M059J (cell line): Measurements from ENCODE around the gene UFD1. TPM values are rescaled to one million over a fixed set of nuclear protein-coding genes. Genes with fewer than 3 reads are reported as not detected.

ENCODE experiments used
- DNase-seq: peaks from one replicate; pipeline ENCODE4 v3.0.0-alpha.2; 2012; ENCODE audit warnings: low read depth
- total RNA-seq: library from RNA; depleted of rRNA; stranded (reverse); fragments of >200 nt; shearing (Covaris generic); gene quantifications from 2 replicates; pipeline ENCODE4 v1.2.3, GENCODE V29; 2014

Gene UFD1
- total RNA-seq, 1 experiment from 2014 or later: 71.4 TPM

DNA sequence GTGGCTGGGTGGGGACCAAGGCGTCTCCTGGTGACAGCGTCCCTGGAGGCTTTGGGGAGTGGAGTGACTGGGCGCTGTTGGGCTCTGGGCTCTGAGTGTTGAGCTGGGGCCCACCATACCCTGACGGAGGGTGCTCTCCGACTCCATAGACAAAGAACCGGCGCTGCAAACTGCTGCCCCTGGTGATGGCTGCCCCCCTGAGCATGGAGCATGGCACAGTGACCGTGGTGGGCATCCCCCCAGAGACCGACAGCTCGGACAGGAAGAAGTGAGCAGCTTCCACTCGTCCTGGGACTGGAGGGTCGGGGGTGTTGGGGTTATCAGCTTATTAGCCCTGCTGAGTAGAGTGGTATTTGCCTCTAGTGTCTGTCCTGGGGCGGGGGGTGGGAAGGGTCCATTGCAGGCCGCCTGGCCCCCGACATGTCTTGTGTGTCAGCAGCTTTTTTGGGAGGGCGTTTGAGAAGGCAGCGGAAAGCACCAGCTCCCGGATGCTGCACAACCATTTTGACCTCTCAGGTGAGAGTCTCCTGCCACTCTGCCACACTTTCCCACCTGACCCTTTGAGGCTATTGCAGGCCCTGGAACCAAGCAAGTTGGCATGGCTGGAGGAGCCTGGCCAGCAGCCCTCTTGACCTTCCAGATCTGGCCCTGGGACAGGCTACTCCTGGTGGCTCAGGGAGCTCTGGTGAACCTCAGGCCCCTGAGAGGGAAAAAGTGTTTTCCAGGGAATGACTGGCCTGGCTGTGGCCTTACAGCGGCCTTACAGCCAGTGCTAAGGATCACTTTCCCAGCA is 37.6 kb upstream of the UFD1 start:
- DNase-seq: no peak

DNA sequence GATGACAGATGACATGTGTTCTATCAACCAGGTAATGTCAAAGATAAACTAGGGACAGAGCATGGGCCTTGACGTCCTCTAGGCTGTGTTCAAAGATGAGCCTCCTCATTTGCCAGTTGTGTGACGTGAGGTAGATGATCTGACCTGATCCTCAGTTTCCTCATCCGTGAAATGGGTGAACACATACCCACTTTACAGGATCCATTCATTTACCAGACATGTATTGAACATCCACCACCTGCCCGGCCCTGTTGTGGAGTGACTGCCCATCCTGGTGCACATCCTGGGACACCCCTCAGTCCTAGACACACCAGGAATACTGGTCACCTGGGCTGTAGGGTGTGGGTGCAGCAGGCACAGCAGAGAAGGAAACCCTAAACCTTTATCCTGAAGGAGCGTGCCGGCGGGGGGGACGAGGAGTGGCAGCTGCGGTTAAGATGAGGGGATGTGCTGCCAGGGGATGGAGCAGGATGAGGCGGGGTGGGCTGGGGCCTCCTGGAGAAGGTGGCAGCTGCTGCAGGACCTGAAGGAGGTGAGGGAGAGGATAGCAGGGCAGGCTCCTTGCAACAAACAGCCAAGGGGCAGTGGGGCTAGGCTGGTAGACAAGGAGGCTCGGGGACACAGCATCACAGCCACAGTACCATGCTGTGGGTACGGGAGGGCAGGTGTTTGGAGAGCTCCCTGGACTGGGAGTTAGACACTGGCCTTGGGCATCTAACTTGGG is 36.8 kb upstream of the UFD1 start:
- DNase-seq: no peak

DNA sequence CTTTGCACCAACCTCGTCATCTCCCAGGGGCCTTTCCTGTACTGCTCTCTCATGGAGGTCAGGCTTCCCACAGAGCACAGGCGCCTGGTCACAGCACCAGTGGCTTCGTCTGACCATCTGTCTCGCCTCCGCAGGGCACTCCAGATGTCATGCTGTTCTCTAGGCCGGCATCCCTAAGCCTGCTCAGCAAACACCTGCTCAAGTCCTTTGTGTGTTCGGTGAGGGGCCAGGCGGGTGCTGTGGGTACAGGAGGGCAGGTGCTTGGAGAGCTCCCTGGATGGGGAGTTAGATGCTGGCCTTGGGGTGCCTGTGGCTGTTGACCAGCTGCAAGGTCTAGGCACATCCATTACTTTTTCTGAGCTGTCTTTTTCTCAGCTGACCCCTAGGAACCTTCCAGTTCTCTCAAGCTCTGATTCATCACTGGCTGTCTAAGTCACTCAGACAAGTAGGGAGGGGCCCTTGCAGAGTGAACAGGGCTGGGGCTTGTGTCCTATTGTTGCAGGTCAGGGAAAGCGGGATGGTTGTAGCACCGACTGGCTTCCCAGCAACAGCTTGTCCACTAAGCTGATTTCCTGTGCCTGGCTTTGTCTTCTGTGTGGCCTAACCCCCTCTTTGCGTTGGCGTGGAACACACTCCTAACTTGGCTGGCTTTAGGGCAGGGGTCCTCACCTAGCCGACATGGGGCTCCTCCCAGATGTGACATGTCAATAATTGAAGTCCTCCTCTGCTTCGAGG is 36.0 kb upstream of the UFD1 start:
- DNase-seq: no peak

DNA sequence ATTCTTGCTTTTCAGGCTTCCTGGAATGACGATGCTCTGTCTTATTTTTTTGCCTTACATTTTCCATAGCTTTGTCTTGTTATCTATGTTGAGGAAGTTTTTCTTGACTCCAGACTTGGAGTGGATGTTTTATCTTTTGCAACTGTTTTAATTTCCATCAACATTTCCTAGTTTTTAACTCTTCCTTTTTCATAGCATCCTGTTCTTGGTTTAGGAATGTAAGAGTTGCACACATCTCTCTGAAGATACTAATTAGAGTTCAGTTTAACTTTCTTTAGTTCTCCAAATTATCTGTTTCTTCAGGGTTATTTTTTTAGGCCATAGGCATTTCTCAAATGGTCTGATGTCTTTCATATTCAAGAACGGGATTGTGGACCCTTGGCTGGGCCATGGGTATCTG is 34.8 kb upstream of the UFD1 start:
- no peak for DNase-seq

DNA sequence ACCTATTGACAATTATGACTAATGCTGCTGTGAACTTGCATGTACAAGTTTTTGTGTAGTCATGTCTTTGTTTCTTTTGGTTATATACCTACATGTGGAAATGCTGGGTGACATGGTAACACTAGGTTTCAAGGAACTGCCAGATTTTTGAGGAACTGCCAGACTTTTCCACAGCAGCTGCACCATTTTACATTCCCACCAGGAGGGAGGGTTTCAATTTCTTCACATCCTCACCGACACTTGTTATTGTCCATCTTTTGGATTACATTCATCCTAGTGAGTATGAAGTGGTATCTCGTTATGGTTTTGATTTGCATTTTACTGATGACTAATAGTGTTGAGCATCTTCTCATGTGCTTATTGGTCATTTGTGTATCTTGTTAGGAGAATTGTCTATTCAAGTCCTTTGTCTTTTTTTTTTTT is 31.9 kb upstream of the UFD1 start:
- DNase-seq: no peak

DNA sequence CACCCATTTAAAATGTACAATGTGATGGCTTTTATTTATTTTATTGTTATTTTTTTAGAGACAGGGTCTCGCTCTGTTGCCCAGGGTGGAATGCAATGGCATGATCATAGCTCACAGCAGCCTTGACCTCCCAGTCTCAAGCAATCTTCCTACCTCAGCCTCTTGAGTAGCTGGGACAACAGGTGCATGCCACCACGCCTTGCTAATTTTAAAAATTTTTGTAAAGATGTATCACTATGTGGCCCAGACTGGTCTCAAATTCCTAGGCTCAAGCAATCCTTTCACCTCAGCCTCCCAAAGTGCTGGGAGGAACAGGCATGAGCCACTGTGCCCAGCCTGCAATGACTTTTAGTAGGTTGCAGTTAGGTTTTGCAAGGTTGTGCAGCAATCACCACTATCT is 30.9 kb upstream of the UFD1 start:
- DNase-seq: no peak

DNA sequence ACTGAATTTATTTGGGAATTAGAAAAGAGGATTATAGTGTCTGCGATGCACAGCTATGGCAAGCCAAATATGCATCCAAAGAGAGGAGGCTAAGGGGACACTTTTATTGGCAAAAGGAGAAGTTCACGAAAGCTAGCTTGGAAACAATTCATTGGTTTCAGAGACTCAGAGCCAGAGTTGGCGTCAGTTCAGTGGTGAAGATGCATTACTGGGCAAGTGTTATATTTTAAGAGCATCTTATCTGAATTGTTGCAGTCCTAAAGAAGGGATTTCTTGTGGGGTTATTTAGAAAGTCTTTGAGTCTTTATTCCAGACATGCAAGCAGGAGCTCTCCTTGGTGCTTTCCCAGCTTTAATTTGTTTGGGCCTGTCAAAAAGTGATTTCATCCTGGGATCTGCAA is 30.2 kb upstream of the UFD1 start:
- DNase-seq: no peak

DNA sequence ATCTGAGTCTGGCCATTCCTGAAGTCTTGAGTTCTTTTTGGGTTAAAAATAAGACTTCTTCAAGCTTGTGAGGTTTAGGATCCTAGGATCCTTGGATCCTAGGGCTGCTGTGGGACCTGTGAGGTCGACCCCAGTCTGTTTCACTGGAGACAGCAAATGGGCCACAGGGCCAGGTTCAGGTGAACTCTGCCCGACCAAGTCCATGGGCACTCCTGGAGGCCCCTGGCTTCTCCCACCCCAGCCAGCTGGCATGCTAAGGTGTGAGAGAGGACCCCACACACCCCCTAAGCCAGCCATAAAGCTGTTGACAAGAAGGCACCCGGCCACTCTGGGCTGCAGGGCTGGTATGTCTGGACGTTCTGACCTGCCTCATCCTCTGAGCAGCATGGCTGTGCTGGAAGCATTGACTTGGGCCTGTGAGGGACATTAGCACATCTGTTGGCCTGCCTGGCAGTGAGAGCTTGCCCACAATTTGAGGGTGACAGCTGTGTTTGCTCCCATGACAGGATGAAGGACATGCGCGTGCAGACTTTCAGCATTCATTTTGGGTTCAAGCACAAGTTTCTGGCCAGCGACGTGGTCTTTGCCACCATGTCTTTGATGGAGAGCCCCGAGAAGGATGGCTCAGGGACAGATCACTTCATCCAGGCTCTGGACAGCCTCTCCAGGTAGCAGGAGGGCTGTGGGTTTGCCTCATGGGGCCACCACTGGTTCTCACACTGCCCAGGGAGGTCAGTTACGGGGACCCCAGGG is 29.2 kb upstream of the UFD1 start:
- no peak for DNase-seq

DNA sequence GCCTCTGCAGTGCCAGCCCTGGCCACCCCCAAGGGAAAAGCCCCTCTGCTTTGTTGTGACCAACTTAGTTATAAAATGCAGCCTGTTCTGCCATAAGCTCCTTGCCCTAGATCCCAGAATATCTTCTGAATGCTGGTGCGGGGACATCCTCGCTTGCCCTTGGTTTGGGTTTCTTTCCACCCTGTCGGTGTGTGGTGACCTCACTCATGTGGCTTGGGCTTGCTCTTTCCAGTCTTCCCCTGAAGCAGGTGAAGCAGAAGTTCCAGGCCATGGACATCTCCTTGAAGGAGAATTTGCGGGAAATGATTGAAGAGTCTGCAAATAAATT is 28.5 kb upstream of the UFD1 start:
- no peak for DNase-seq

DNA sequence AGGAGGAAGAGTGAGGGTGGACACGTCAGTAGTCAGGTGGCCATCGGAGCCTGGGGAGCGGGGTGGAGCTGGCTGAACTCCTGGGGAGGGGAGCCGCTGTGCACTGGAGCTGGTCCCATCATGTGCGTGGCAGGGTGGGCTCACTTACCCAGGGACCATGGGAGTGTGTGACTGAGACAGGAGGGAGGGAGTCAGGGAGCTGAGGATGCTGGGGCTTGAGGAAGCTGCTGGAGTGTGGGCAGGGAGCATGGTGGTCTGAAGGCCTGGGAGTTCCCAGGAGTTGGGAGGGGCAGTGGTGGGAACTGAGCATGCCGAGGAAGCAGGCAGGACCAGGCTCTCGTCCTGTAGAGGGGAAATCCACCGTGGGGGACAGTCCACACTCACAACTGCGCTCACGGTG is 27.2 kb upstream of the UFD1 start:
- DNase-seq: no peak

DNA sequence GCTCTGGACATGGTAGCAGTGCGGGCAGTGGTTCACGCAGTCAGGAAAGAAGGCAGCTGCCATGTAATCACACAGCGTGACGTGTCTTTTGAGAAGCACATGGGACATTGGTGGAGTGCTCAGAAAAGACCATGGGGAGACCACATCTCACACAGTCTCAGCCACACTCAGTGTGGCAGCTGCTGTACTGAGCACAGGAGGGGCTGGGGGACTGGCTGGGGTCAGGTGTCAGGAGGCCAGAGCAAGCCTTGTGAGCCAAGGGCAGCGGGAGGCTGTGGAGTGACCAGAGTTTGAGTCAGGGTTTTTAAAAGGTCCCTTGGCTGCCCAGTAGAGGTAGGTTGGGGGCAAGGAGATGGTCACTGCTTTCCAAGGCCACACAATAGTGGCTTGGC is 26.7 kb upstream of the UFD1 start:
- DNase-seq: no peak

DNA sequence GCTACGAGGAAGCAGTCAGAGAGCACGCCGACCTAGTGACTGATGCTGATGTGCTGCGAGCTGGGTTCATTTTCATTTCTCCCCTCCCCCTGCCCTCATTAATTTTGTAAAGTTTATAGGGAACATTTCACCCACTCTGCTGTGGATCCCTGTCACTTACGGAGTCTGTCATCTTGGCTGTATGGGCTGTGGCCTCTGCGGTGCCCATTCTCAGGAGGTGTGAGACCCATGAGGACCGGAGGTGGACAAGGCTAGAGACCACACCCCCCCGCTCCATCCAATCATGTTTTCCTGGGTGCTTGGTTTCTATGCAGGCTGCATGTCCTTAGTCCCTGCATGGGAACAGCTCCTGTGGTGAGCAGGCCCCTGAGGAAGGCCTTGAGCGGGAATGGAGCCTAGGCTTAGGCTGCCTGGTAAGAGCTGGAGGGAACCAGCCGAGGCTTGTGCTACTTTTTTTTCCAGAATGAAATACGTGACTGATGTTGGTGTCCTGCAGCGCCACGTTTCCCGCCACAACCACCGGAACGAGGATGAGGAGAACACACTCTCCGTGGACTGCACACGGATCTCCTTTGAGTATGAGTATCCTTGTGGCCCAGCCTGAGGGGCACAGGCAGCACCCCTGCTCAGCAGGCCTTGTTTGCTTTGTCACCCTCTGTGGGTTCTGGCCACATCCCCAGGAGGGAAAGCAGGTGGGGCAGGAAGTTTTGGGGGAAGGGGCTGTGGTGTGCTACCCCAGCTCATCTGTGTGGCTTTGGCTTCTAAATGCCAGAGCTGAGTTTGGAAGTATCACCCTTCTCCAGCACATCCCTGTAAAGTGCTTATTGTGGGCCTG is 26.1 kb upstream of the UFD1 start:
- DNase-seq: no peak

DNA sequence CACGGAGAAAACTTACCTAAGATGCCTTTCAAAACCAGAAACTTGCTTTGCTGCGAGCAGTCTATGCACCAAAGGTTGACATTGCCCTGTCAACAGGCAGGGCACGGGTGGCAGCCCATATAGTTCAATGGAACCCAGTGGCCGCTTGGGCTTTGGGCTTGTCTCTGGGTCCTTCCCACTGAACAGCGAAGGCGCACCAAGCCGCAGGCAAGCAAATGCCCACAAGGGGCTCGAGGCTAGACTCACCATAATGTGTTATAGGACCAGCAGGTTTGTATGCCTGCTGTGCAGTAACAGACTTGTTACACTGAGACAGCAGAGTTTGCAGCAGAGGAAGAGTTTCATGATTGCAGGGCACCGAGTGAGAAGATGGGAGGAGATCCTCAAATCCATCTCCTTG is 24.9 kb upstream of the UFD1 start:
- DNase-seq: no peak

DNA sequence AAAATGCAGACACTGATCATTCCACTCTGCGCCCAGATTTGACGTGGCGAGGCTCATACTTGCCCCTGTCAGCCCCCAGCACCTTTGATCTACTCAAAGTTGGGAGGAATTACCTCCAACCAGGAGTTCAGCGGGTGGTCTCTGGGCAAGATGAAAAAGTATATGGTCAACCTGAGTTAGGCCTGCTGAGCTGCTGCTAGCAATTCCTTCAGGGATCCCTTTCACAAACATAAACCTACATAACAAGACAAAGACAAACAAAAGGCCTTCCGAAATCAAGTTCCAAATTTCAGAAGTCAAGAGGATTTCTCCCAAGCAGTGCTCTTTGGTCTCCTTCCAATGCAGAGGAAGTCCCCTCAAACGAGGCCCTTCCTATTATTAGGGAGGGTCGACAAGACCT is 24.4 kb upstream of the UFD1 start:
- no peak for DNase-seq

DNA sequence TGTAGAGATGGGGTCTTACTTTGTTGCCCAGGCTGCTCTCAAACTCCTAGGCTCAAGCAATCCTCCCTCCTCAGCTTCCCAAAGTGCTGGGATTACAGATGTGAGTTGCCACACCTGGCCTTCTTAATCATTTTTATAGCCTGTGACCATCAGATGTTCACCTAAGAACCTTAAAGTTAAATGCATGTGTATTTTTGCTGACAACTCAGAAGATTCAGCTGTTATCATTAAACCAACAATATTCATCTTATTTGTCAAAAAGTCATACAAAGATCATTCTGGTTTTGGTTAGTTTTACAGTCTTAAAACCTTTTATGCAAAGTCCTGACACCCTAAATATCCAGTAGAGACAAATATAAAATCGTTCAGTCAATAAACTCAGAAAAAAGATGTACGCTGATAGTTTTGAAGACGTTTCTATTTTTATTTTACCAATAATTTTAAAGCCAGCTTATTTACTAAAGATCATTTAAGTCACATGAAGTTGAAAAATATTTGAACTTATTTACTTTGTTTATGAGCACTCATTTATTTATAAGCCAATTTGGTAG is 23.0 kb upstream of the UFD1 start:
- no peak for DNase-seq

DNA sequence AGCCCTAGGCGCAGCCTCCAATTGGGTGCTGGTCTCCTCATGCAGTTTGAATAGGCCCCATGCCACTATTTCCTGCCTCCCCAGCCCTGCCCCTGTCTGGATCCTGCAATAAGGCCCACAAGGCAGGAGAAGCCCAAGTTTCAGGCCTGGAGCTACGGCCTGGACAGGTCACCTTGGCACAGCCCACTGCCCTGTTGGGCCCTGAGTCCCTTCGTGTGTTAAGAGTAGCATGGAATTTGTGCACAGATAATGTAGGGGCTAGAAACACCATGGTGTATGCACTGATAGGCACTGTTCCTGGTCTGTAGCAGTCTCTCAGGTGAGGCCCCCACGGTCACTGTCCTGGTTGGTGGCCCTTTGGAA is 20.9 kb upstream of the UFD1 start:
- no peak for DNase-seq

DNA sequence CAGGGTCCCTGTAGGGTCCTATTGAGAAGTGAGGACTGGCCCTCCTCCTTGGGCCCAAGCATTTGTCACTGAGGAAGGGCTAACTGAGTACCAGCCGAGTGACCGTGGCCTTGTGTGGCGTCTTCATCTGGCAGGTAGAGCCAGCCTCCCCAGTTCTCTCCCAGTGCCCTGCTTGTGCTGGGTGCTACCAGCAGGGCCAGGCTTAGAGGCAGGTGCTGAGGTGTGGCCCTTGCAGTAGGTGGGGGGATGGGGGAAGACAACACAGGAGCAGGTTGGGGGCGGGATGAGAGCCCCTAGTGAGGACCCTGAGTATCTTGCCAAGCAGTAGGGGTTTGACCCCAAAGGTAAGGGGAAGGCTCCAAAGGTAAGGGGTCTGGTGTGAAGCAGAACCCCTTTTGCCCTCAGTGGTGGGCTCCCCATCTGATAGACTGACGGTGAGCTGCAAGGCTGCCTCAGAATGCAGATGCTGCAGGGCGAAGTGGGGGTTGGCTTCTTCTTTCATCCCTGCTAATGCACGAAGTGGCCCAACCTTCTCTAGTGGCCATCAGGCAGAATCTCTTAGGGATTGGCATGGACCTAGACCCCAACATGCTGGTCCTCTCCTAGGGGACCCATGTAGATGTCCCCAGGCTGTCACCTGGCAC is 20.4 kb upstream of the UFD1 start:
- no peak for DNase-seq

DNA sequence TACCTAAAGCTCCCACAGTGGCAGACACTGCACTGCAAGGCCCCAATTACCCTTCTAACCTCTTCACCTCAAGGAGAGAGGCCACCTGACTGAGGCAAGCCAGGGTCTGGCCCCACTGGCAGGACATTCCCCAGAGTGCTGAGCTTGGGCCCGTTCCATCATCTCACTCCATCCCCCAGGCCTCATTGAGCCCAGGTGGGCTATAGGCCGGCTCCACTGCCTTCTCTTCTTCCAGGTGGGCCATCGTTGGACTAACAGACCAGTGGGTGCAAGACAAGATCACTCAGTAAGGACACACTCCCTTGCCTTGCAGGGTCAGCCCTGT is 19.8 kb upstream of the UFD1 start:
- no peak for DNase-seq

DNA sequence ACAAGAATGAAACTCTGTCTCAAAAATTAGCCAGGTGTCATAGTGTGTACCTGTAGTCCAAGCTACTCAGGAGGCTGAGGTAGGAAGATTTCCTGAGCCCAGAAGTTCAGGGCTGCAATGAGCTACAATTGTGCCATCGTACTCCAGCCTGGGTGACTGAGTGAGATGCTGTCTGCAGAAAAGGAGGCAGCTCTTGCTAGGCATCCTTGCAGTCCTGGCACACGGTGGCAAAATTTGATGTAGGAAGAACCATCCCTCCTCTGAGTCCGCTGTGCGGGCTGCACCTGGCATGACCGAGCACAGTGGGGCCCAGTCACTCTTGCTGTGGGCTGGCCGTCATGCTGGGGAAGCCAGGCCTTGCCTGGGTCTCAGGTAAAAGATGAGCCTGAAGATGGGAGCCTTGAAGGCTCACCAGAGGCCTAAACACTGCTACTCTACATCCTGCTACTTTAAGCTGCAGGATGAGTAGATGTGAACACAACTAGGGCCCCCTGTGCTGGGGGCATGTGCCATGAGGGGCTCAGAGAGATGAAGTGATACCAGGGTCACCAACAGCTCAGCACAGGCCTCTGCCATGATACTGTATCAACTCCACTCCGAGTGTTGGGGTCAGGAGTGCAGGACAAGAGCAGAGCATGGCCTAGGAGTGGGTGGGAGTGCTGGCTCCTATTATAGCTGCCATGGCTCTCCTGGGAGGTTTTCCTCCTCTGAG is 19.3 kb upstream of the UFD1 start:
- DNase-seq: no peak

DNA sequence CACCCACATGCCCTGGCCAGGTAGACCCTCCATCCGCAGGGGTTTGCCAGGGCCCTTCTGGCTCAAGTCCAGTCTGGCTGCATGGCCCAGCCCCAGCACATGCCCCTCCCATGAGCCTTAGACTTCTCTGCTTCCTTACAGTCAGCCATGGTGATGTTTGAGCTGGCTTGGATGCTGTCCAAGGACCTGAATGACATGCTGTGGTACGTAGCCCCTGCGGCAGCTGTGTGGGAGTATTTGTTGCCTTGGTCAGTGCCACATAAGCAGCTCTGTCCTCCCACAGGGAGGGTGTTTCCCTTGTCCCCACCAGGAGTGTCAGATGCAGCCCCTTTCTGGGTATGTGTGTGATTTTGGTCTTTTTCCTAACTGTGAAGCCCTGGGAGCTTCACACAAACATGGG is 18.3 kb upstream of the UFD1 start:
- DNase-seq: peak; percentile 60
